Measurements from ENCODE around the gene TMC5.

Gene TMC5

GRCh38 chr16:19460397-19460796 is 42.7 kb downstream of the TMC5 start:
- Histone ChIP-seq H3K27me3 (ENCODE audit: control insufficient read depth, low read length) (no peaks in the 10 kb centered on the region), H3K9me2 (replicated peaks; ENCODE audit: control insufficient read depth, low read length) (no peaks in the 10 kb centered on the region), H3K4me2 (ENCODE audit: low read length) (no peak overlapping the region), H3F3A (ENCODE audit: control insufficient read depth, insufficient read depth) (no peaks in the 10 kb centered on the region), H3K27ac (ENCODE audit: low read depth, low read length) (no peak overlapping the region), H3K9me3 (ENCODE audit: control insufficient read depth, insufficient read depth, low read length) (no peaks in the 10 kb centered on the region), H3K36me3 (ENCODE audit: control insufficient read depth, low read length) (no peaks in the 10 kb centered on the region), H3K4me3 (ENCODE audit: low read length) (no peak overlapping the region), H4K20me1 (ENCODE audit: control insufficient read depth, insufficient read depth, low read depth, low read length) (no peaks in the 10 kb centered on the region), H3K79me2 (ENCODE audit: control insufficient read depth, low read length) (no peaks in the 10 kb centered on the region), H3K4me1 (ENCODE audit: control insufficient read depth, low read length) (no peaks in the 10 kb centered on the region)
- TF ChIP-seq, protein P1, sequence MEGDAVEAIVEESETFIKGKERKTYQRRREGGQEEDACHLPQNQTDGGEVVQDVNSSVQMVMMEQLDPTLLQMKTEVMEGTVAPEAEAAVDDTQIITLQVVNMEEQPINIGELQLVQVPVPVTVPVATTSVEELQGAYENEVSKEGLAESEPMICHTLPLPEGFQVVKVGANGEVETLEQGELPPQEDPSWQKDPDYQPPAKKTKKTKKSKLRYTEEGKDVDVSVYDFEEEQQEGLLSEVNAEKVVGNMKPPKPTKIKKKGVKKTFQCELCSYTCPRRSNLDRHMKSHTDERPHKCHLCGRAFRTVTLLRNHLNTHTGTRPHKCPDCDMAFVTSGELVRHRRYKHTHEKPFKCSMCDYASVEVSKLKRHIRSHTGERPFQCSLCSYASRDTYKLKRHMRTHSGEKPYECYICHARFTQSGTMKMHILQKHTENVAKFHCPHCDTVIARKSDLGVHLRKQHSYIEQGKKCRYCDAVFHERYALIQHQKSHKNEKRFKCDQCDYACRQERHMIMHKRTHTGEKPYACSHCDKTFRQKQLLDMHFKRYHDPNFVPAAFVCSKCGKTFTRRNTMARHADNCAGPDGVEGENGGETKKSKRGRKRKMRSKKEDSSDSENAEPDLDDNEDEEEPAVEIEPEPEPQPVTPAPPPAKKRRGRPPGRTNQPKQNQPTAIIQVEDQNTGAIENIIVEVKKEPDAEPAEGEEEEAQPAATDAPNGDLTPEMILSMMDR (IDR thresholded peaks at IDR 0.05; ENCODE audit: low read depth, low read length, poor library complexity, severe bottlenecking), result no peak
- no peak for TF ChIP-seq EZH2phosphoT487 (IDR thresholded peaks at IDR 0.05; ENCODE audit: borderline replicate concordance, low read length)

DNA sequence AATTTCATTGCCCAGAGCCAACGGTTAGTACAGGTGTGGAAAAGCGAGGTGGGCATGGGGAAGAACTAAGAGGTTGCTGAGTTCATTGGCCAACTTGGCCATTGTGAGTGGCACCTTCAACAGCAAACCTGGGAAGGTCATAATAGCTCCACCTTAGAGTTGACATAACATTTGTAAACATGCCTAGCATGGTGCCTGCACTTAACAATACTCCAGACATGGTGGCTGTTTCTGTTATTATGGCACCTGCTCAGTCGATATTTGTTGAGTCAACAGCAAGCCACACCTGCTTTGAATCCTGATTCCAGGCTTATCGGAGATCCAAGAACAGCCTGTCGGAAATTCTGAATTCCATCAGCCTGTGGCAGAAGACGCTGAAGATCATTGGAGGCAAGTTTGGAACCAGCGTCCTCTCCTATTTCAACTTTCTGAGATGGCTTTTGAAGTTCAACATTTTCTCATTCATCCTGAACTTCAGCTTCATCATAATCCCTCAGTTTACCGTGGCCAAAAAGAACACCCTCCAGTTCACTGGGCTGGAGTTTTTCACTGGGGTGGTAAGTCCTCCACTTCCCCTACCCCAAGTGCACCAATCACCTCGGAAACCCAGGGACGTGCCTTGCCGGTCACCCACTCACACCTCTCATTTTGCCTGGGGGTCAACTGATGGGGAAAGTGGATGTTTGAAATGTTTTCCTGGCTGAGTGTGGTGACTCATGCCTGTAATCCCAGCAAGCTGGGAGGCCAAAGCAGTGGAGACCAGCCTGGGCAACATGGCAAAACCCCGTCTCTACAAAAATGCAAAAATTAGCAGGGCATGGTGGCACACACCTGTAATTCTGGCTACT is 46.0 kb downstream of the TMC5 start:
- H4K20me1 ChIP-seq (ENCODE audit: control insufficient read depth, insufficient read depth, low read depth, low read length), result no peaks in the 10 kb centered on the region
- no peaks in the 10 kb centered on the region for H3K4me1 ChIP-seq (ENCODE audit: control insufficient read depth, low read length)
- no peaks in the 10 kb centered on the region for H3K79me2 ChIP-seq (ENCODE audit: control insufficient read depth, low read length)
- no peaks in the 10 kb centered on the region for H3K36me3 ChIP-seq (ENCODE audit: control insufficient read depth, low read length)
- H3K27ac ChIP-seq (ENCODE audit: low read depth, low read length), result no peak overlapping the region
- H3K9me2 ChIP-seq (replicated peaks; ENCODE audit: control insufficient read depth, low read length), result no peaks in the 10 kb centered on the region
- no peak overlapping the region for H3K4me2 ChIP-seq (ENCODE audit: low read length)
- no peaks in the 10 kb centered on the region for H3F3A ChIP-seq (ENCODE audit: control insufficient read depth, insufficient read depth)
- no peak overlapping the region for H3K4me3 ChIP-seq (ENCODE audit: low read length)
- no peaks in the 10 kb centered on the region for H3K9me3 ChIP-seq (ENCODE audit: control insufficient read depth, insufficient read depth, low read length)
- TF ChIP-seq EZH2phosphoT487 (IDR thresholded peaks at IDR 0.05; ENCODE audit: borderline replicate concordance, low read length), result no peak
- TF ChIP-seq, protein P1 (IDR thresholded peaks at IDR 0.05; ENCODE audit: low read depth, low read length, poor library complexity, severe bottlenecking), result no peak
- H3K27me3 ChIP-seq (ENCODE audit: control insufficient read depth, low read length), result no peaks in the 10 kb centered on the region

DNA sequence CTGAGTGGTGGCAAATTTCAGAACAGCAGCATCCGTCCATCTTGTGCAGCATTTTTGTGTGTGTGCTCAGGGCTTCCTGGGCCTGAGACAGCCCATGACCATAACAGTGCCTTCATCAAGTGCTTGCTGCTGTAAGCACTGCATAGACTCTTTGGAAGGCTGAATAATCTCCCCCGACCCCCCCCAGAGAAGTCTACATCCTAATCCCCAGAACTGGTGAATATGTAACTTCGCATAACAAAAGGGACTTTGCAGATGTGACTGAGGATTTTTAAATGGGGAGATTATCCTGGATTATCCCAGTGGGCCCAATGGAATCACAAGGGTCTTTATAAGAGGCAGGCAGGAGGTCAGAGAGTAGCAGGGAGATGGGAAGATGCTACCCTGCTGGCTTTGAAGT is 50.6 kb downstream of the TMC5 start:
- Histone ChIP-seq H3K4me1 (ENCODE audit: control insufficient read depth, low read length) (no peaks in the 10 kb centered on the region), H3K4me2 (ENCODE audit: low read length) (no peak overlapping the region), H3K27ac (ENCODE audit: low read depth, low read length) (no peak overlapping the region), H3K36me3 (ENCODE audit: control insufficient read depth, low read length) (no peaks in the 10 kb centered on the region), H3K9me3 (ENCODE audit: control insufficient read depth, insufficient read depth, low read length) (no peaks in the 10 kb centered on the region), H3K27me3 (ENCODE audit: control insufficient read depth, low read length) (no peaks in the 10 kb centered on the region), H3K9me2 (replicated peaks; ENCODE audit: control insufficient read depth, low read length) (no peaks in the 10 kb centered on the region), H4K20me1 (ENCODE audit: control insufficient read depth, insufficient read depth, low read depth, low read length) (no peaks in the 10 kb centered on the region), H3K79me2 (ENCODE audit: control insufficient read depth, low read length) (no peaks in the 10 kb centered on the region), H3F3A (ENCODE audit: control insufficient read depth, insufficient read depth) (no peaks in the 10 kb centered on the region), H3K4me3 (ENCODE audit: low read length) (no peak overlapping the region)
- TF ChIP-seq EZH2phosphoT487 (IDR thresholded peaks at IDR 0.05; ENCODE audit: borderline replicate concordance, low read length), result no peak
- TF ChIP-seq, protein P1 (IDR thresholded peaks at IDR 0.05; ENCODE audit: low read depth, low read length, poor library complexity, severe bottlenecking), result no peak

All from DOHH2 (cell line).